Neural cell (in vitro differentiated cells): ENCODE measurements around the gene ENTPD1. TPM values are rescaled to one million over a fixed set of nuclear protein-coding genes. Genes with fewer than 3 reads are reported as not detected.
"Not testable (repeated sequence)": the region's sequence is repeated elsewhere in the genome, so short reads cannot be mapped to it uniquely, and the experiment has no call there.

Experiments used
- H2AFZ ChIP-seq: fragments of 200-600, 300-800 bp; sonication (generic), shearing (Covaris generic); 2 replicates; pipeline ENCODE4 v1.6.0; 2014; ENCODE audit warnings: low read depth, mild to moderate bottlenecking, antibody characterized with exemption, low read length, moderate library complexity
- H3F3A ChIP-seq: fragments of 200-600 bp; shearing (Covaris generic); 2 replicates; pipeline ENCODE4 v1.6.1; 2016; ENCODE audit warnings: mild to moderate bottlenecking, moderate library complexity, mixed read lengths, antibody characterized with exemption, low read length; ENCODE audit not compliant: insufficient read depth, poor library complexity, severe bottlenecking
- H3K27ac ChIP-seq: fragments of 200-600, 300-800 bp; sonication (generic), shearing (Covaris generic); 2 replicates; pipeline ENCODE4 v1.5.1; 2014; ENCODE audit warnings: mild to moderate bottlenecking, low read length, moderate library complexity
- H3K27me3 ChIP-seq: fragments of 300-800, 200-600 bp; sonication (generic), shearing (Covaris generic); 2 replicates; pipeline ENCODE4 v1.6.0; 2014; ENCODE audit warnings: mild to moderate bottlenecking, low read depth, low read length, moderate library complexity; ENCODE audit not compliant: insufficient read depth
- H3K36me3 ChIP-seq: fragments of 300-800, 200-600 bp; sonication (generic), shearing (Covaris generic); 2 replicates; pipeline ENCODE4 v1.5.1; 2014; ENCODE audit warnings: mild to moderate bottlenecking, antibody characterized with exemption, low read length, moderate library complexity; ENCODE audit not compliant: insufficient read depth
- H3K4me2 ChIP-seq: fragments of 300-800, 200-600 bp; sonication (generic), shearing (Covaris generic); 2 replicates; pipeline ENCODE4 v1.6.0; 2014; ENCODE audit warnings: mild to moderate bottlenecking, low read length
- H3K4me3 ChIP-seq: fragments of 300-800, 200-600 bp; sonication (generic), shearing (Covaris generic); 2 replicates; pipeline ENCODE4 v1.5.1; 2014; ENCODE audit warnings: mild to moderate bottlenecking, low read length, moderate library complexity
- H3K79me2 ChIP-seq: fragments of 200-600 bp; shearing (Covaris generic); replicated peaks from 2 replicates; pipeline ENCODE4 v1.6.0; 2014; ENCODE audit warnings: mild to moderate bottlenecking, low read length, moderate library complexity; ENCODE audit not compliant: insufficient read depth
- H3K9ac ChIP-seq: fragments of 300-800, 200-600 bp; sonication (generic), shearing (Covaris generic); 2 replicates; pipeline ENCODE4 v1.6.1; 2016; ENCODE audit warnings: mild to moderate bottlenecking, low read length, mixed read lengths
- H3K9me2 ChIP-seq: fragments of 200-600 bp; shearing (Covaris generic); 2 replicates; pipeline ENCODE4 v1.6.1; 2016; ENCODE audit warnings: mild to moderate bottlenecking, low read length, mixed read lengths; ENCODE audit not compliant: insufficient read depth
- H3K9me3 ChIP-seq: fragments of 200-600, 300-800 bp; sonication (generic), shearing (Covaris generic); 2 replicates; pipeline ENCODE4 v1.6.1; 2016; ENCODE audit warnings: mild to moderate bottlenecking, mixed run types, low read length, moderate library complexity, mixed read lengths
- H4K20me1 ChIP-seq: fragments of 200-600 bp; shearing (Covaris generic); 2 replicates; pipeline ENCODE4 v1.6.1; 2016; ENCODE audit warnings: mild to moderate bottlenecking, mixed run types; ENCODE audit not compliant: insufficient read depth
- EP300 ChIP-seq: fragments of 450-650 bp; conservative IDR thresholded peaks from 2 replicates; pipeline ENCODE4 v1.6.1; 2014; ENCODE audit warnings: antibody characterized with exemption, mild to moderate bottlenecking, moderate library complexity; ENCODE audit not compliant: poor library complexity, severe bottlenecking
- EZH2 ChIP-seq: fragments of 200-600, 300-800 bp; shearing (Covaris generic), sonication (generic); IDR thresholded peaks from 2 replicates; pipeline ENCODE4 v1.6.1; 2014; ENCODE audit warnings: antibody characterized with exemption, low read length, borderline replicate concordance, mild to moderate bottlenecking; ENCODE audit not compliant: insufficient read depth, poor library complexity, severe bottlenecking
- MXI1 ChIP-seq: fragments of 450-650 bp; conservative IDR thresholded peaks from 2 replicates; pipeline ENCODE4 v1.6.1; 2014; ENCODE audit warnings: antibody characterized with exemption, mild to moderate bottlenecking; ENCODE audit not compliant: poor library complexity, severe bottlenecking
- POLR2AphosphoS5 ChIP-seq: IDR thresholded peaks from 2 replicates; pipeline ENCODE4 v1.6.1; 2012
- RAD21 ChIP-seq: fragments of 450-650 bp; conservative IDR thresholded peaks from 2 replicates; pipeline ENCODE4 v1.6.1; 2014; ENCODE audit warnings: antibody characterized with exemption, mild to moderate bottlenecking, moderate library complexity
- SMC3 ChIP-seq: fragments of 450-650 bp; conservative IDR thresholded peaks from 2 replicates; pipeline ENCODE4 v1.6.1; 2014; ENCODE audit warnings: antibody characterized with exemption, mild to moderate bottlenecking, moderate library complexity; ENCODE audit not compliant: poor library complexity
- TAF1 ChIP-seq: IDR thresholded peaks from 2 replicates; pipeline ENCODE4 v1.6.1; 2012; ENCODE audit warnings: low read depth
- polyA plus RNA-seq: library from polyadenylated mRNA; depleted of rRNA; stranded (reverse); fragments of >200 nt; gene quantifications from 2 replicates; pipeline ENCODE4 v1.2.3, GENCODE V29; 2014
- TF ChIP-seq, protein P1 (sequence below): IDR thresholded peaks from 2 replicates; pipeline ENCODE4 v1.6.1; 2012; ENCODE audit warnings: borderline replicate concordance
- TF ChIP-seq, protein P2 (sequence below): fragments of 450-650 bp; IDR thresholded peaks from 2 replicates; pipeline ENCODE4 v1.5.1; 2014; ENCODE audit warnings: antibody characterized with exemption, mild to moderate bottlenecking, moderate library complexity; ENCODE audit not compliant: poor library complexity, severe bottlenecking

The ENTPD1 gene
- polyA plus RNA-seq, 1 donor from 2014 or later = 0.57 TPM

DNA sequence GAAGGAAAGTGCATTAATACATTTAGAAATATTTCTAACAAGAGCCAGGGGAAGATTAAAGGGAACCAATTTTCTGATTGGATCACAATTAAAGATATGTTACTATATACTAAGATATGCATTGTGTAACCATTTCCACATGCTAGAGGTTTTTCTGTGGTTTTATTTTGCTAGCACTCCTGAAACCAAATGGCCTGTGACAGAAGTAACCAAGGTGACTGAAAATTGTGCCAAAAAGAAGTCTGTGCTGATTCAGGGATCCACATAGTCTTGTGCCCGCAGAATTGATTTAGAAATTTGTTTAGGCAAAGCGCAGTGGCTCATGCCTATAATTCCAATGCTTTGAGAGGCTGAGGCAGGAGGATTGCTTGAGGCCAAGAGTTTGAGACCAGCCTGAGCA lies 153.6 kb downstream of the ENTPD1 start:
- Histone ChIP-seq H3K27me3 (no peaks in the 10 kb centered on the region), H3K36me3 (no peaks in the 10 kb centered on the region), H3K4me2 (no peak overlapping the region), H2AFZ (no peak overlapping the region), H3F3A (no peaks in the 10 kb centered on the region), H3K9me2 (no peaks in the 10 kb centered on the region), H3K27ac (no peak overlapping the region), H3K4me3 (no peak overlapping the region), H3K9ac (no peak overlapping the region), H3K79me2 (no peaks in the 10 kb centered on the region), H4K20me1 (no peaks in the 10 kb centered on the region), H3K9me3 (no peaks in the 10 kb centered on the region)
- no peak for TF ChIP-seq EZH2
- no peak for TF ChIP-seq MXI1
- no peak for TF ChIP-seq RAD21
- no peak for TF ChIP-seq POLR2AphosphoS5
- TF ChIP-seq TAF1 = no peak
- no peak for TF ChIP-seq EP300
- TF ChIP-seq, protein P1, sequence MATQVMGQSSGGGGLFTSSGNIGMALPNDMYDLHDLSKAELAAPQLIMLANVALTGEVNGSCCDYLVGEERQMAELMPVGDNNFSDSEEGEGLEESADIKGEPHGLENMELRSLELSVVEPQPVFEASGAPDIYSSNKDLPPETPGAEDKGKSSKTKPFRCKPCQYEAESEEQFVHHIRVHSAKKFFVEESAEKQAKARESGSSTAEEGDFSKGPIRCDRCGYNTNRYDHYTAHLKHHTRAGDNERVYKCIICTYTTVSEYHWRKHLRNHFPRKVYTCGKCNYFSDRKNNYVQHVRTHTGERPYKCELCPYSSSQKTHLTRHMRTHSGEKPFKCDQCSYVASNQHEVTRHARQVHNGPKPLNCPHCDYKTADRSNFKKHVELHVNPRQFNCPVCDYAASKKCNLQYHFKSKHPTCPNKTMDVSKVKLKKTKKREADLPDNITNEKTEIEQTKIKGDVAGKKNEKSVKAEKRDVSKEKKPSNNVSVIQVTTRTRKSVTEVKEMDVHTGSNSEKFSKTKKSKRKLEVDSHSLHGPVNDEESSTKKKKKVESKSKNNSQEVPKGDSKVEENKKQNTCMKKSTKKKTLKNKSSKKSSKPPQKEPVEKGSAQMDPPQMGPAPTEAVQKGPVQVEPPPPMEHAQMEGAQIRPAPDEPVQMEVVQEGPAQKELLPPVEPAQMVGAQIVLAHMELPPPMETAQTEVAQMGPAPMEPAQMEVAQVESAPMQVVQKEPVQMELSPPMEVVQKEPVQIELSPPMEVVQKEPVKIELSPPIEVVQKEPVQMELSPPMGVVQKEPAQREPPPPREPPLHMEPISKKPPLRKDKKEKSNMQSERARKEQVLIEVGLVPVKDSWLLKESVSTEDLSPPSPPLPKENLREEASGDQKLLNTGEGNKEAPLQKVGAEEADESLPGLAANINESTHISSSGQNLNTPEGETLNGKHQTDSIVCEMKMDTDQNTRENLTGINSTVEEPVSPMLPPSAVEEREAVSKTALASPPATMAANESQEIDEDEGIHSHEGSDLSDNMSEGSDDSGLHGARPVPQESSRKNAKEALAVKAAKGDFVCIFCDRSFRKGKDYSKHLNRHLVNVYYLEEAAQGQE = no peak
- TF ChIP-seq SMC3 = no peak
- TF ChIP-seq, protein P2, sequence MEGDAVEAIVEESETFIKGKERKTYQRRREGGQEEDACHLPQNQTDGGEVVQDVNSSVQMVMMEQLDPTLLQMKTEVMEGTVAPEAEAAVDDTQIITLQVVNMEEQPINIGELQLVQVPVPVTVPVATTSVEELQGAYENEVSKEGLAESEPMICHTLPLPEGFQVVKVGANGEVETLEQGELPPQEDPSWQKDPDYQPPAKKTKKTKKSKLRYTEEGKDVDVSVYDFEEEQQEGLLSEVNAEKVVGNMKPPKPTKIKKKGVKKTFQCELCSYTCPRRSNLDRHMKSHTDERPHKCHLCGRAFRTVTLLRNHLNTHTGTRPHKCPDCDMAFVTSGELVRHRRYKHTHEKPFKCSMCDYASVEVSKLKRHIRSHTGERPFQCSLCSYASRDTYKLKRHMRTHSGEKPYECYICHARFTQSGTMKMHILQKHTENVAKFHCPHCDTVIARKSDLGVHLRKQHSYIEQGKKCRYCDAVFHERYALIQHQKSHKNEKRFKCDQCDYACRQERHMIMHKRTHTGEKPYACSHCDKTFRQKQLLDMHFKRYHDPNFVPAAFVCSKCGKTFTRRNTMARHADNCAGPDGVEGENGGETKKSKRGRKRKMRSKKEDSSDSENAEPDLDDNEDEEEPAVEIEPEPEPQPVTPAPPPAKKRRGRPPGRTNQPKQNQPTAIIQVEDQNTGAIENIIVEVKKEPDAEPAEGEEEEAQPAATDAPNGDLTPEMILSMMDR = no peak

DNA sequence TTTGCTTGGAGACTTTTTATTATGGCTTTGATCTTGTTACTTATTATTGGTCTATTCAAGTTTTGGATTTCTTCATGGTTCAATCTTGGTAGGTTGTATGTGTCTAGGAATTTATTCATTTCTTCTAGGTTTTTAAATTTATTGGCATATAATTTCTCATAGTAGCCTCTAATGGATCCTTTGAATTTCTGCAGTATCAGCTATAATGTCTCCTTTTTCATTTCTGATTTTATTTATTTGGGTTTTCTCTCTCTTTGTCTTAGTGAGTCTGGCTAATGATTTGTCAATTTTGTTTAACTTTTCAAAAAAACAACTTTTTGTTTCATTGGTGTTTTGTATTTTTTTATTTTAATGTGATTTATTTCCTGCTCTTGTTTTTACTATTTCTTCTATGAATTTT lies 160.1 kb downstream of the ENTPD1 start:
- not testable (repeated sequence) for H3K9me3 ChIP-seq, H2AFZ ChIP-seq, H3K79me2 ChIP-seq, H3K4me3 ChIP-seq, H3K9me2 ChIP-seq, H3K9ac ChIP-seq, H3K27me3 ChIP-seq, H3F3A ChIP-seq, H3K27ac ChIP-seq, H4K20me1 ChIP-seq, H3K36me3 ChIP-seq, H3K4me2 ChIP-seq

Other genes starting within 250 kb of the ENTPD1 start
- 39.5 and 52.6 TPM in 2 replicates for gene SORBS1, start 194.8 kb upstream of the ENTPD1 start, polyA plus RNA-seq
- 45.7 and 59.1 TPM in 2 replicates for gene ALDH18A1, start 99.5 kb upstream of the ENTPD1 start, polyA plus RNA-seq
- 16.3 and 22.2 TPM in 2 replicates for gene TCTN3, start 62.2 kb upstream of the ENTPD1 start, polyA plus RNA-seq
- gene CC2D2B, start 151.8 kb downstream of the ENTPD1 start, polyA plus RNA-seq = 0.61 TPM in 1 of 2 replicates, not detected in the other